Ectodermal cell (in vitro differentiated cells): ENCODE measurements around the gene CCNF.

Experiments used
- H3K27ac ChIP-seq: 2 replicates; pipeline ENCODE4 v1.7.0; 2013; ENCODE audit warnings: mild to moderate bottlenecking, low read depth, low read length; ENCODE audit not compliant: insufficient read depth, poor library complexity, severe bottlenecking
- H3K27me3 ChIP-seq: 2 replicates; pipeline ENCODE4 v1.7.0; 2013; ENCODE audit warnings: mild to moderate bottlenecking, low read length; ENCODE audit not compliant: insufficient read depth, control insufficient read depth, poor library complexity, severe bottlenecking
- H3K36me3 ChIP-seq: one replicate; pipeline ENCODE4 v1.7.0; 2013; ENCODE audit warnings: low read length; ENCODE audit not compliant: control insufficient read depth, insufficient read depth
- H3K4me1 ChIP-seq: one replicate; pipeline ENCODE4 v1.7.0; 2013; ENCODE audit warnings: low read length; ENCODE audit not compliant: control insufficient read depth, insufficient read depth
- H3K4me3 ChIP-seq: 2 replicates; pipeline ENCODE4 v1.7.0; 2013; ENCODE audit warnings: low read depth, low read length, control low read depth; ENCODE audit not compliant: insufficient read depth
- H3K9me3 ChIP-seq: 2 replicates; pipeline ENCODE4 v1.7.0; 2013; ENCODE audit warnings: mild to moderate bottlenecking, low read length, moderate library complexity; ENCODE audit not compliant: control insufficient read depth
- WGBS, 2 experiments: methylation state at CpG; one replicate each; pipeline ENCODE4 v1.1.7; 2013; ENCODE audit warnings: missing lambda C conversion rate in 2 of 2; 5-methylcytosine and 5-hydroxymethylcytosine counted together

Gene CCNF

DNA sequence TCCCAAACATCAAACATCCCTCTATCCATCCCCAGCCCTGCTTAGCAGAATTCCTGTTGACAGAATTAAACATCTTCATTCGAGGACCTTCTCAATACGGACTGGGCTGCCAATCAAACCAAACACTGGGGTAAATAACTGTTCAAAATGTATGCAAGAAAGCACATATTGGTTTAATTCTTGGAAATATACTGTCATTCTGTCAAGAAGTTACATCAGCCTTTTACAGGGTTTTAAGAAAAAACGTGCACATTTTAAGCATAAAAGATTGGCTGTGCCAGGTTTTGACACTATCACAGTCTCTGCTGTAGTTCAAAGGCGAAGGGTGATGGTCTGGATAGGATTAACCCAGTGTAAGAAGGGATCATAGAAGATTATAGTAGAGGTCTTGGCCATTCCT, 25.1 kb upstream of the CCNF start:
- 89 to 93% methylated on average over 4 of the region's 4 CpGs for whole genome bisulfite sequencing, 2 experiments

GRCh38 chr16:2415085-2415484, 14.2 kb upstream of the CCNF start:
- WGBS, 2 experiments = 74 to 79% methylated on average over 2 of the region's 2 CpGs
- H3K4me3 ChIP-seq = no peak overlapping the region
- H3K27me3 ChIP-seq = no peaks in the 10 kb centered on the region
- H3K36me3 ChIP-seq = no peaks in the 10 kb centered on the region
- no peaks in the 10 kb centered on the region for H3K4me1 ChIP-seq
- H3K9me3 ChIP-seq = no peaks in the 10 kb centered on the region
- no peak overlapping the region for H3K27ac ChIP-seq

More for the DNA sequence above, 25.1 kb upstream of the CCNF start:
- Histone ChIP-seq H3K36me3 (no peaks in the 10 kb centered on the region), H3K9me3 (no peaks in the 10 kb centered on the region), H3K27ac (no peak overlapping the region), H3K4me3 (no peak overlapping the region), H3K4me1 (no peaks in the 10 kb centered on the region), H3K27me3 (no peaks in the 10 kb centered on the region)

- H3K27ac ChIP-seq = no peak overlapping the region
- no peak overlapping the region for H3K4me3 ChIP-seq
- no peaks in the 10 kb centered on the region for H3K36me3 ChIP-seq
- H3K9me3 ChIP-seq = no peaks in the 10 kb centered on the region
- no peaks in the 10 kb centered on the region for H3K4me1 ChIP-seq
- H3K27me3 ChIP-seq = no peaks in the 10 kb centered on the region
Measured at GRCh38 chr16:2420035-2420434, 9.2 kb upstream of the CCNF start.

GRCh38 chr16:2422123-2422867, 7.0 kb upstream of the CCNF start:
- WGBS, 2 experiments = 88 to 90% methylated on average over 7 of the region's 7 CpGs
- H3K9me3 ChIP-seq = no peaks in the 10 kb centered on the region
- H3K36me3 ChIP-seq = no peaks in the 10 kb centered on the region
- no peaks in the 10 kb centered on the region for H3K4me1 ChIP-seq
- no peak overlapping the region for H3K27ac ChIP-seq
- H3K27me3 ChIP-seq = no peaks in the 10 kb centered on the region
- H3K4me3 ChIP-seq = no peak overlapping the region

DNA sequence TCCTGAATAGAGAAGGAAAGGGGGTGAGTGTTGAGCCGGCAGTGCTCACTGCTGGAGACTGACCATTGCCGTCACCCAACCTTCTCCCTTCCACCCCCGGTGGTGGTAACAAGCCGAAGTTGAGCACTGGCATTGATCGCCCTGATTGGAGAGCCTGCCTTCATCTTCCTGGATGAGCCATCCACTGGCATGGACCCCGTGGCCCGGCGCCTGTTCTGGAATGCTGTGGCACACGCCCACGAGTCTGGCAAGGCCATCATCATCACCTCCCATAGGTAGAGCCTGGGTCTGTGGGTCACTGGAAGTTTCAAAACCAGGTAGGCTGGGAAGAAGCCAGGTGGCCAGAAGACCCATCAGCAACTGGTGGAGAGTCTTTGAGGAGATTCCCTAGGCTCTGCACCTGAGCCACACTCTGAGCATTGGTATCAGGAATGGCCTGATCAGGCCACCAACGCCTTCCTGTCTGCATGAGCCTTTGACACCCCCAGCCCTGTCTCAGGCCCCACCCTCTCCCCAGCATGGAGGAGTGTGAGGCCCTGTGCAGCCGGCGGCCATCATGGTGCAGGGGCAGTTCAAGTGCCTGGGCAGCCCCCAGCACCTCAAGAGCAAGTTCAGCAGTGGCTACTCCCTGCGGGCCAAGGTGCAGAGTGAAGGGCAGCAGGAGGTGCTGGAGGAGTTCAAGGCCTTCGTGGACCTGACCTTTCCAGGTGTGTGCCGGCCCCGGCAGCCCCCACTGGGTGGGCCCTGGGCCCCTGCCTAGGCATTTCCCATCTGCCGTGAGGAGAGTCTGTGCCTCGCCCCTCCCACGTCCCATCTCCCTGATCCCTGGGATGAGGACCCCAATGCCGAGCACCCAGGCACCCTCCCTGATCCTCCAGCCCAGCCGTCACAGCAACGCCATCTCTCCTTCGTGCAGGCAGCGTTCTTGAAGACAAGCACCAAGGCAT, 4.9 kb upstream of the CCNF start:
- WGBS, 2 experiments = 94% methylated on average over 25 of the region's 25 CpGs
- Histone ChIP-seq H3K4me3 (no peak overlapping the region), H3K4me1 (peaks cover 5% of the 10 kb centered on the region)

DNA sequence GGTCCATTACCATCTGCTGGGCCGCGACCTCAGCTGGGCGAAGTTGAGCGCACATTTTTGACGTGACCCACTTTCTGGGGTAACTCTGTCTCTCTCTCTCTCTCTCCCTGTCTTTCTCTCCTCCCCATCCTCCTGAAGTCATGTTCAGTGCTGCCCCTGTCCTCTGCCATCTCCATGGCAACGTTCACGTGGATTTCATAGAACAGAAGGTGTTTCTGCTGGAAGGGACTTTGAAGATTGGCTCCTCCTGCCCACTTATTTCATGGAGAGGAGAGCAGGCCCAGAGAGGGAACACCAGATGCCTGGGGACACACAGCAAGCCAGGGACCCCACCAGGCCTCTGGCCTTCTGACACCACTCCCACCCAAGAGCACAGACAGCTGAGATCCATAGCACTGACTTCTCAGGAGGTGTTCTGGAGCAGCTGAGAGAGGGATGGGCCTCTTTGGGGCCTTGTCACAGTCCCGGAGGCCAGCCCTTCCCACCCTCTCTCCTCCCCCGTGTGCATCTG, 4.2 kb upstream of the CCNF start:
- Histone ChIP-seq H3K4me1 (peaks cover 5% of the 10 kb centered on the region), H3K27ac (no peak overlapping the region), H3K4me3 (no peak overlapping the region), H3K9me3 (no peaks in the 10 kb centered on the region), H3K27me3 (no peaks in the 10 kb centered on the region), H3K36me3 (no peaks in the 10 kb centered on the region)
- 92 to 94% methylated on average over 9 of the region's 9 CpGs for WGBS, 2 experiments

More for the DNA sequence above, 4.9 kb upstream of the CCNF start:
- no peaks in the 10 kb centered on the region for H3K27me3 ChIP-seq
- H3K27ac ChIP-seq = no peak overlapping the region
- H3K36me3 ChIP-seq = no peaks in the 10 kb centered on the region
- no peaks in the 10 kb centered on the region for H3K9me3 ChIP-seq

DNA sequence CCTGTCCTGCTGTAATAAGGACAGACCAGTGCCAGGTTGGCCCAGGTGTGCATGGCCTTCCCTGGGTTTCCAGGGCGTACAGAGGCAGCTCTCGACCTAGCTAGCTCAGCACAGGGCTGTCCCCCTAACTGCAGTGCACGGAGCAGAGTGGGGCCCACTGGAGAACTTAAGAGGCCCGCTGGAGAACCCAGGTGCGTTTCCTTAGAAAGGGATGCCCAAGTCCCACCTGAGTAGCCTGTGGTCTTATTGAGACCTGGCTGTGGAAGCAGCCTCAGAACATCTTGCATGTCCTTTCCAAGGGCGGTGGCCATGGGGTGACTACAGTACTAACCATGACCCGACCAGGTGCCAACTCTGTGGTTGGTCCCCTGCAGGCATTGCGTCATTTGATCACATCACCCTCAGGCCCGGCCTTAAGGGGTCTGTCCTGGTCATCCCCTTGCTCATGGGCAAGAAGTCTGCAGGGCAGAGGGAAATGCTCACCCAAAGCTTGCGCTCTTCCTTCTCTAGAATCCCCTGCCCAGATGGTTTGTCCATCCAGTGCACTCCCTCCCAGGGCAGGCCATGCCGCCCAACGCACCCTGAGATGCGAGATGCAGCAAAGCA, 3.3 kb upstream of the CCNF start:
- no peaks in the 10 kb centered on the region for H3K27me3 ChIP-seq
- H3K36me3 ChIP-seq = no peaks in the 10 kb centered on the region
- H3K4me1 ChIP-seq = peaks cover 12% of the 10 kb centered on the region
- H3K9me3 ChIP-seq = no peaks in the 10 kb centered on the region
- WGBS, 2 experiments = 93 to 94% methylated on average over 13 of the region's 13 CpGs
- no peak overlapping the region for H3K27ac ChIP-seq
- no peak overlapping the region for H3K4me3 ChIP-seq

GRCh38 chr16:2426941-2427361, 2.3 kb upstream of the CCNF start:
- Histone ChIP-seq H3K36me3 (no peaks in the 10 kb centered on the region), H3K27me3 (no peaks in the 10 kb centered on the region), H3K4me3 (no peak overlapping the region), H3K9me3 (no peaks in the 10 kb centered on the region), H3K27ac (no peak overlapping the region), H3K4me1 (peaks cover 12% of the 10 kb centered on the region)
- 93 to 94% methylated on average over 6 of the region's 6 CpGs for WGBS, 2 experiments

DNA sequence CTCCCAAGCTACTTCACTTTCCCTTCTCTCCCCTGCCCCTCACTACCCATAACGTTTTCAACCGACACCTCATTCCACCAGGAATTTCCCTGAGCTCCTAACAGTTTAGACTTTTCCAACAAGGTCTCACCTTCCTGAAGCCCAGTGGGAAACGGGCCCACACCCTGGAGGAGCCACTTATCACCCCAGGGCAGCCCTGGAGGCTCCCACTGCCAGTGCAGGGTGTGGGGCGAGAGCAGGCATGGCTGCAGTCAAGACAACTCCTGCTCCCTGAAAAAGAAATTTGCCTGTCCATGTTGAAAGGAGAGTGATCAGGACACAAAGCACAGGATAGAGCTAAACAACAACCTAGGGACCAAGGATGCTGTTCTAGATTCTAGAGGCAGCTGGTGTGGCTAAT, 1.7 kb upstream of the CCNF start:
- Histone ChIP-seq H3K27me3 (no peaks in the 10 kb centered on the region), H3K27ac (no peak overlapping the region), H3K36me3 (peaks cover 4% of the 10 kb centered on the region), H3K4me3 (no peak overlapping the region), H3K9me3 (no peaks in the 10 kb centered on the region), H3K4me1 (peaks cover 12% of the 10 kb centered on the region)
- 89 to 92% methylated on average over 4 of the region's 4 CpGs for WGBS, 2 experiments
